Erythroblast (primary cell): ENCODE data around the gene CDC25C.

Experiments used
- GATA1 ChIP-seq: IDR thresholded peaks from 2 replicates; pipeline ENCODE4 v1.6.1; 2011; ENCODE audit warnings: low read depth, mild to moderate bottlenecking, control low read depth, low read length, moderate library complexity
- POLR2A ChIP-seq: IDR thresholded peaks from 2 replicates; pipeline ENCODE4 v1.6.1; 2011; ENCODE audit warnings: mild to moderate bottlenecking, low read length

GRCh38 chr5:138240650-138241385, 90.8 kb downstream of the CDC25C start:
- TF ChIP-seq POLR2A, result no peak
- no peak for TF ChIP-seq GATA1
